Right renal cortex interstitium (tissue), 3 donors: ENCODE data around the gene VN1R2. TPM values are rescaled to one million over a fixed set of nuclear protein-coding genes. Genes with fewer than 3 reads are reported as not detected.

Experiments used
- polyA plus RNA-seq, 3 donors: library from polyadenylated mRNA; unstranded; fragments of 120-200 nt; gene quantifications; one replicate each; pipeline ENCODE4 v1.2.1, GENCODE V29; 2013; ENCODE audit not compliant: insufficient read length in 3 of 3

VN1R2 gene
- polyA plus RNA-seq, 3 donors, result 0.19 TPM; not detected in 2

Other genes with a start within 250 kb of the VN1R2 start
- not detected for gene ERVV-1, start 244.4 kb upstream of the VN1R2 start, polyA plus RNA-seq
- under 1 TPM in 2 of 3 donors, not detected in 1; 0.07 to 0.16 TPM for gene ERVV-2, start 213.6 kb upstream of the VN1R2 start, polyA plus RNA-seq
- 10 to 100 TPM; 36.0 to 40.2 (median 38.9) TPM for gene ZNF160, start 154.9 kb upstream of the VN1R2 start, polyA plus RNA-seq
- gene ZNF415, start 125.4 kb upstream of the VN1R2 start, polyA plus RNA-seq, result 10 to 100 TPM; 23.9 to 28.3 (median 27.0) TPM
- 10 to 100 TPM; 10.3 to 11.4 (median 11.0) TPM for gene ZNF347, start 99.2 kb upstream of the VN1R2 start, polyA plus RNA-seq
- 10 to 100 TPM in 1 of 3 donors, 1 to 10 TPM in 2; 5.7 to 10.9 (median 9.0) TPM for gene ZNF665, start 64.9 kb upstream of the VN1R2 start, polyA plus RNA-seq
- 10 to 100 TPM; 51.9 to 53.7 (median 52.7) TPM for gene ZNF677, start 3.4 kb upstream of the VN1R2 start, polyA plus RNA-seq
- not detected for gene VN1R4, start 9.4 kb downstream of the VN1R2 start, polyA plus RNA-seq
- gene ZNF845, start 75.5 kb downstream of the VN1R2 start, polyA plus RNA-seq, result 10 to 100 TPM in 2 of 3 donors, 1 to 10 TPM in 1; 9.9 to 13.0 (median 11.2) TPM
- 10 to 100 TPM; 12.7 to 14.3 (median 12.7) TPM for gene ZNF525, start 107.4 kb downstream of the VN1R2 start, polyA plus RNA-seq
- gene ZNF765, start 136.9 kb downstream of the VN1R2 start, polyA plus RNA-seq, result 10 to 100 TPM; 11.5 to 13.5 (median 11.9) TPM
- 10 to 100 TPM; 13.9 to 16.2 (median 14.9) TPM for gene ZNF761, start 173.7 kb downstream of the VN1R2 start, polyA plus RNA-seq
- 1 to 10 TPM; 7.6 to 8.5 (median 8.1) TPM for gene ZNF813, start 209.4 kb downstream of the VN1R2 start, polyA plus RNA-seq